A673 (cell line): Measurements from ENCODE around the gene ACKR3.

Experiments
- EZH2 ChIP-seq: fragments of 200-600 bp; sonication (generic); IDR thresholded peaks from 2 replicates; pipeline ENCODE4 v1.6.1; 2017; ENCODE audit warnings: borderline replicate concordance, low read depth, mild to moderate bottlenecking, mixed read lengths, antibody characterized with exemption, low read length; ENCODE audit not compliant: poor library complexity, severe bottlenecking
- TF ChIP-seq, protein P1 (sequence below): fragments of 300-800, 200-600 bp; sonication (generic); conservative IDR thresholded peaks from 2 replicates; pipeline ENCODE4 v1.5.1; 2017; ENCODE audit warnings: low read depth, mild to moderate bottlenecking, antibody characterized with exemption, low read length, moderate library complexity, mixed read lengths

DNA sequence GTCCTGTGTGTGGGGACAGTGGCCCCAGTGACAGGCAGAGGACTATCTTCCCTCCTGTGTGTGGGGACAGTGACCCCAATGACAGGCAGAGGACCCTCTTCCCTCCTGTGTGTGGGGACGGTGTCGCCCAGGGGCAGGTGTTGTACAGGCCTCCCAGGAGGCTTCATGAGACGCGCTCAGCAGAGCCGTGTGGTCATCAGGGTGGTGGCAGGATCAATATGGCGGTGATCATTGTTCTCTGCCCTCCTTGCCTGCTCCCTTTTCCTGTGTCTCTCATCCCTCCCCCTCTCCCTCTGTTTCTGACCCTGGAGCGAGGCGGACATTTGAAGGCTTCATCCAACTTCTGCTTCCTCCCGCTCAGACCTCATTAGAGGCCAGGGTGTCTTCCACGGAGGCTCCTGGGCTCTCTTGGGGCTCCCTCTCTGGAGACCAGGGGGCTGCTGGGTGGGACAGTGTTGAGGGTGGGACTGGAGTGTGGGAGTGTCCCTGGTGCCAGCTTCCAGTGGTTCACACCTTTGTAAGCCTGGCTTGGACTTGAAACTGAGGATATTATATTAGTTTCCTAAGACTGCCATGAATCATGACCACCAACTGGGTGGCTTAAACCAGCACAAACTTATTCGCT lies 59.5 kb downstream of the ACKR3 start:
- TF ChIP-seq, protein P1, sequence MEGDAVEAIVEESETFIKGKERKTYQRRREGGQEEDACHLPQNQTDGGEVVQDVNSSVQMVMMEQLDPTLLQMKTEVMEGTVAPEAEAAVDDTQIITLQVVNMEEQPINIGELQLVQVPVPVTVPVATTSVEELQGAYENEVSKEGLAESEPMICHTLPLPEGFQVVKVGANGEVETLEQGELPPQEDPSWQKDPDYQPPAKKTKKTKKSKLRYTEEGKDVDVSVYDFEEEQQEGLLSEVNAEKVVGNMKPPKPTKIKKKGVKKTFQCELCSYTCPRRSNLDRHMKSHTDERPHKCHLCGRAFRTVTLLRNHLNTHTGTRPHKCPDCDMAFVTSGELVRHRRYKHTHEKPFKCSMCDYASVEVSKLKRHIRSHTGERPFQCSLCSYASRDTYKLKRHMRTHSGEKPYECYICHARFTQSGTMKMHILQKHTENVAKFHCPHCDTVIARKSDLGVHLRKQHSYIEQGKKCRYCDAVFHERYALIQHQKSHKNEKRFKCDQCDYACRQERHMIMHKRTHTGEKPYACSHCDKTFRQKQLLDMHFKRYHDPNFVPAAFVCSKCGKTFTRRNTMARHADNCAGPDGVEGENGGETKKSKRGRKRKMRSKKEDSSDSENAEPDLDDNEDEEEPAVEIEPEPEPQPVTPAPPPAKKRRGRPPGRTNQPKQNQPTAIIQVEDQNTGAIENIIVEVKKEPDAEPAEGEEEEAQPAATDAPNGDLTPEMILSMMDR = no peak
- no peak for TF ChIP-seq EZH2
